ENCODE measurements around the gene SCAMP2.

DNA sequence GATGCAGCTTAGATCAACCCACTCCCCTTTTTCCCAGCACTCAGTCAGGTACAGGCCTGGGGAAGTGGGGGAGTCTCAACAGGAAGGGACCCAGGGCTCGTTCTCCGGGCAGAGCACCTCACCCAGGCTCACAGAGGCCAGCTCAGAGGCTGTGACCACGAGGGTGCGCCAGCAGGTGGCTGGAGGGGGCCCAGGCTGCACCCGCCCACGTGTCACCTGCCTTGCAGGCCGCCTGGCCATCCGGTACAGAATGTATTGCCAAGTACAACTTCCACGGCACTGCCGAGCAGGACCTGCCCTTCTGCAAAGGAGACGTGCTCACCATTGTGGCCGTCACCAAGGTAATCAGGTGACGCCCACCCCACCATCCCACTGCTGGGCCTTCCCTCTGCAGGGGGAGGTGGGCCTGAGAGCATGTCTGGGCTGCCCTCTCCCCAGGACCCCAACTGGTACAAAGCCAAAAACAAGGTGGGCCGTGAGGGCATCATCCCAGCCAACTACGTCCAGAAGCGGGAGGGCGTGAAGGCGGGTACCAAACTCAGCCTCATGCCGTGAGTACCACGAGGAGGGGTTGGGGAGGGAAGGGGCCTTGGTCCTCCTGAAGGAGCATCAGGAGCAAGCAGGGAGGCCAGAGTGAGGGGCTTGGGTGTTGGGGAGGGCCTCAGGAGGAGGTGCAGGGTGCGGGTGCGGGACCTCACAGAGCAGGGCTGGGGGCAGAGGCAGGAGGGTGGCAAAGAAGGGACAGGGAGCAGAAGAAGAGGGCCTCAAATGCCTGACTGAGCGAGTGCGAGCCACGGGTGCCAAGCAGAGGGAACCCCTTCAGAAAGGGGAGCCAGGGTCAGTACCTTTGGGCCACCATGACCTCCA is 74.5 kb downstream of the SCAMP2 start:
- TF ChIP-seq RXRA (IDR thresholded peaks at IDR 0.05) (peak in 1 of 2 donors; percentile 77), YY1 (IDR thresholded peaks at IDR 0.05) (peak; percentile 55), FOXA2 (IDR thresholded peaks at IDR 0.05) (no peak), SP1 (IDR thresholded peaks at IDR 0.05) (peak; percentile 40), EGR1 (IDR thresholded peaks at IDR 0.05; ENCODE audit: low read depth in 2 of 2) (peak in 1 of 2 donors; percentile 86), TAF1 (conservative IDR thresholded peaks at IDR 0.05) (no peak), JUND (IDR thresholded peaks at IDR 0.05) (no peak)
- TF ChIP-seq, protein P1, sequence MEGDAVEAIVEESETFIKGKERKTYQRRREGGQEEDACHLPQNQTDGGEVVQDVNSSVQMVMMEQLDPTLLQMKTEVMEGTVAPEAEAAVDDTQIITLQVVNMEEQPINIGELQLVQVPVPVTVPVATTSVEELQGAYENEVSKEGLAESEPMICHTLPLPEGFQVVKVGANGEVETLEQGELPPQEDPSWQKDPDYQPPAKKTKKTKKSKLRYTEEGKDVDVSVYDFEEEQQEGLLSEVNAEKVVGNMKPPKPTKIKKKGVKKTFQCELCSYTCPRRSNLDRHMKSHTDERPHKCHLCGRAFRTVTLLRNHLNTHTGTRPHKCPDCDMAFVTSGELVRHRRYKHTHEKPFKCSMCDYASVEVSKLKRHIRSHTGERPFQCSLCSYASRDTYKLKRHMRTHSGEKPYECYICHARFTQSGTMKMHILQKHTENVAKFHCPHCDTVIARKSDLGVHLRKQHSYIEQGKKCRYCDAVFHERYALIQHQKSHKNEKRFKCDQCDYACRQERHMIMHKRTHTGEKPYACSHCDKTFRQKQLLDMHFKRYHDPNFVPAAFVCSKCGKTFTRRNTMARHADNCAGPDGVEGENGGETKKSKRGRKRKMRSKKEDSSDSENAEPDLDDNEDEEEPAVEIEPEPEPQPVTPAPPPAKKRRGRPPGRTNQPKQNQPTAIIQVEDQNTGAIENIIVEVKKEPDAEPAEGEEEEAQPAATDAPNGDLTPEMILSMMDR (IDR thresholded peaks at IDR 0.05; ENCODE audit: low read depth, low read length, missing input control): peak; percentile 23
- TF ChIP-seq, protein P2, sequence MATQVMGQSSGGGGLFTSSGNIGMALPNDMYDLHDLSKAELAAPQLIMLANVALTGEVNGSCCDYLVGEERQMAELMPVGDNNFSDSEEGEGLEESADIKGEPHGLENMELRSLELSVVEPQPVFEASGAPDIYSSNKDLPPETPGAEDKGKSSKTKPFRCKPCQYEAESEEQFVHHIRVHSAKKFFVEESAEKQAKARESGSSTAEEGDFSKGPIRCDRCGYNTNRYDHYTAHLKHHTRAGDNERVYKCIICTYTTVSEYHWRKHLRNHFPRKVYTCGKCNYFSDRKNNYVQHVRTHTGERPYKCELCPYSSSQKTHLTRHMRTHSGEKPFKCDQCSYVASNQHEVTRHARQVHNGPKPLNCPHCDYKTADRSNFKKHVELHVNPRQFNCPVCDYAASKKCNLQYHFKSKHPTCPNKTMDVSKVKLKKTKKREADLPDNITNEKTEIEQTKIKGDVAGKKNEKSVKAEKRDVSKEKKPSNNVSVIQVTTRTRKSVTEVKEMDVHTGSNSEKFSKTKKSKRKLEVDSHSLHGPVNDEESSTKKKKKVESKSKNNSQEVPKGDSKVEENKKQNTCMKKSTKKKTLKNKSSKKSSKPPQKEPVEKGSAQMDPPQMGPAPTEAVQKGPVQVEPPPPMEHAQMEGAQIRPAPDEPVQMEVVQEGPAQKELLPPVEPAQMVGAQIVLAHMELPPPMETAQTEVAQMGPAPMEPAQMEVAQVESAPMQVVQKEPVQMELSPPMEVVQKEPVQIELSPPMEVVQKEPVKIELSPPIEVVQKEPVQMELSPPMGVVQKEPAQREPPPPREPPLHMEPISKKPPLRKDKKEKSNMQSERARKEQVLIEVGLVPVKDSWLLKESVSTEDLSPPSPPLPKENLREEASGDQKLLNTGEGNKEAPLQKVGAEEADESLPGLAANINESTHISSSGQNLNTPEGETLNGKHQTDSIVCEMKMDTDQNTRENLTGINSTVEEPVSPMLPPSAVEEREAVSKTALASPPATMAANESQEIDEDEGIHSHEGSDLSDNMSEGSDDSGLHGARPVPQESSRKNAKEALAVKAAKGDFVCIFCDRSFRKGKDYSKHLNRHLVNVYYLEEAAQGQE (IDR thresholded peaks at IDR 0.05): no peak

Data from liver (tissue), 3 donors.